ENCODE data around the gene MITF.
A peak's percentile ranks its signal among the peaks of the same experiment; 100 is the strongest.

DNA sequence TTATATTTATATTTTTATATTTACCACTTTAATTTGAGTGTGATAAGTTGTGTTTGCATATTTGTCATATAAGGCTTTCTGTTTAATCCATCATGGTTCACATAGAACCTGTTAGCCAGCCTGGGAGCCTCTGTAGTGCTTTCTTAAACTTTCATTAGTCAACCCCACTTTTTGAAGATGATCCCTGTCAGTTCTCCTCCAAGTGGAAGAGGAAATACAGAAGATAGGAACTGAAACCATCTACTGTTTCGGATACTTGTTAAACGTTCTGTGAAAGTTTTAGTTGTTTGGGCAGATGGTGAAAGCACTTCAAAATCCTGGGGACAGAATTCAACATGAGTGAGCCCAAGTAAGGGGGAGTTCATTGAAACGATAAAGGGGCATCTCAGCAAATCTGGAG lies 255.7 kb downstream of the MITF start:
- TF ChIP-seq SPI1 (IDR thresholded peaks at IDR 0.05; ENCODE audit: low read depth, low read length) = peak; percentile 35; the same call in 1 of the 2 replicates
- TF ChIP-seq POLR2AphosphoS5 (IDR thresholded peaks at IDR 0.05; ENCODE audit: low read depth, low read length) = no peak

Measured in GM12891 (cell line).